DMS 273 treated with DMSO at 0.1 percent for 48 hours (cell line): Measurements from ENCODE around the gene NLRP6.
"Not testable (repeated sequence)": the region's sequence is repeated elsewhere in the genome, so short reads cannot be mapped to it uniquely, and the experiment has no call there.

Experiments
- DNase-seq: peaks from one replicate; lab custom pipeline; 2025; lab: John Stamatoyannopoulos, UW

NLRP6 gene

GRCh38 chr11:308740-309665, 30.8 kb downstream of the NLRP6 start:
- DNase-seq = not testable (repeated sequence)

- DNase-seq = not testable (repeated sequence)
Observed at GRCh38 chr11:309979-310572, 31.9 kb downstream of the NLRP6 start.

- not testable (repeated sequence) for DNase-seq
Observed at GRCh38 chr11:311013-311748, 33.0 kb downstream of the NLRP6 start.

- DNase-seq = no peak
Observed at GRCh38 chr11:312092-312816, 34.0 kb downstream of the NLRP6 start.

- no peak for DNase-seq
Observed at GRCh38 chr11:313304-313786, 35.1 kb downstream of the NLRP6 start.

- no peak for DNase-seq
Observed at GRCh38 chr11:313787-314553, 35.8 kb downstream of the NLRP6 start, which contains the start of gene IFITM1. Gene IFITM1, plus strand, starts transcription at chr11:314040. Its CDS starts 131 bp downstream, at chr11:314171.

- not testable (repeated sequence) for DNase-seq
Observed at GRCh38 chr11:314554-314875, 36.3 kb downstream of the NLRP6 start.

GRCh38 chr11:315051-315481, 36.9 kb downstream of the NLRP6 start:
- no peak for DNase-seq

- DNase-seq = no peak
Observed at GRCh38 chr11:315516-315994, 37.3 kb downstream of the NLRP6 start.

- DNase-seq = no peak
Observed at GRCh38 chr11:316031-316701, 38.0 kb downstream of the NLRP6 start.

- DNase-seq = no peak
Observed at GRCh38 chr11:316891-317301, 38.7 kb downstream of the NLRP6 start.

- not testable (repeated sequence) for DNase-seq
Observed at GRCh38 chr11:317668-318404, 39.6 kb downstream of the NLRP6 start.

- not testable (repeated sequence) for DNase-seq
Observed at GRCh38 chr11:318405-319120, 40.4 kb downstream of the NLRP6 start.

GRCh38 chr11:319121-319887, 41.1 kb downstream of the NLRP6 start:
- DNase-seq = not testable (repeated sequence)

- DNase-seq = not testable (repeated sequence)
Observed at GRCh38 chr11:319888-320273, 41.7 kb downstream of the NLRP6 start.

- DNase-seq = no peak
Observed at GRCh38 chr11:324156-324555, 45.9 kb downstream of the NLRP6 start.

GRCh38 chr11:324593-325517, 46.6 kb downstream of the NLRP6 start:
- not testable (repeated sequence) for DNase-seq
